ENCODE measurements around the gene KLF7. TPM values are rescaled to one million over a fixed set of nuclear protein-coding genes. Genes with fewer than 3 reads are reported as not detected.

The KLF7 gene
- total and polyA plus RNA-seq, 8 donors, result 2.7 to 33.0 (median 7.3) TPM

GRCh38 chr2:207139552-207139951 is 26.2 kb downstream of the KLF7 start:
- H3K4me1 ChIP-seq, result peaks cover 13 to 74% (median 54%) of the 10 kb centered on the region in 4 donors
- H3K36me3 ChIP-seq, result no peaks in the 10 kb centered on the region
- H3K4me3 ChIP-seq, result no peak overlapping the region
- H3K9me3 ChIP-seq, result no peaks in the 10 kb centered on the region
- no peaks in the 10 kb centered on the region for H3K27me3 ChIP-seq
- WGBS, 5 donors, result 74 to 97% (median 82%) methylated on average over 4 of the region's 4 CpGs
- DNase-seq, result no peak
- TF ChIP-seq POLR2A (IDR thresholded peaks at IDR 0.05), result no peak
- TF ChIP-seq EP300 (IDR thresholded peaks at IDR 0.05), result no peak
- TF ChIP-seq CTCF (IDR thresholded peaks at IDR 0.05), result no peak
- no peak for TF ChIP-seq POLR2AphosphoS5 (IDR thresholded peaks at IDR 0.05)
- intact Hi-C loops (cut with DNase I; ENCODE audit: low total_unique reads), result no loop called here
- peak overlapping the region in 2 of 5 donors; percentile 22 to 25 for H3K27ac ChIP-seq

DNA sequence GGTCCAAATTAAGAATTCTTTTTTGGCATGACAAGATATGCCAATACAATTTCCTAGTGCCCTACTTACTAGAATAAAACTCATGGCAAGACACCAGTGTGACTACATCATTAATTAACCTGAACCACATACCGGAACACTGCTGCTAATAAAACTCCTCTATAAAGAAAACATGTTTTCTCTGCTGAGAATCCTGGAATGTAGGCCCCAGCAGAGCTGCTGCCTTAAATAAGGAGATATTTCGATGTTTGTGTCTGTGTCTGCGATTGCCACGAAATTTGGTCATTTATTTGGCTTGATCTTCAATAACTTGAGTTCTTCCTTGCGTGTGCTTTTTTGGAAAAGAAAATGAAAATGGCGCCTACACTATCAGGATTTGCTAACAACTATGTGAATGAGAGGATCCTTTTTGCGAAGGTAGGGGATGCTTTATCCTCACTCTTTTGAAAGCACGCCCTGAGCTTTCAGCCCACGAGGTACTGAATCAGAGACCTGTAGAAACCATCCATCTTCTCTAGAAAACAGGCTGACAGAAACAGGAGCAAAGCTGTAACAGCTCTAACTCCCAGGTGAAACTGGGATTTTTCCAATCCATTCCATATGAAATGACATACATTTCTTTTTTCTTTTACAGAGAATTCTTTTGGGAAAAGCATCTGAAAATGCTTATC is 27.0 kb downstream of the KLF7 start:
- 79 to 89% (median 88%) methylated on average over 9 of the region's 9 CpGs for WGBS, 5 donors
- intact Hi-C loops (cut with DNase I; ENCODE audit: low total_unique reads), result no loop called here
- Histone ChIP-seq H3K4me3 (no peak overlapping the region), H3K9me3 (no peaks in the 10 kb centered on the region), H3K4me1 (peaks cover 13 to 71% (median 56%) of the 10 kb centered on the region in 4 donors), H3K36me3 (no peaks in the 10 kb centered on the region), H3K27me3 (no peaks in the 10 kb centered on the region), H3K27ac (peak overlapping the region in 2 of 5 donors; percentile 22 to 25)
- no peak for DNase-seq
- TF ChIP-seq POLR2AphosphoS5 (IDR thresholded peaks at IDR 0.05) (no peak), CTCF (IDR thresholded peaks at IDR 0.05) (no peak), EP300 (IDR thresholded peaks at IDR 0.05) (no peak), POLR2A (IDR thresholded peaks at IDR 0.05) (no peak)

GRCh38 chr2:207137596-207138337 is 28.0 kb downstream of the KLF7 start:
- no peak for DNase-seq
- Histone ChIP-seq H3K27ac (peak overlapping the region in 1 of 5 donors; percentile 75), H3K4me3 (no peak overlapping the region), H3K9me3 (no peaks in the 10 kb centered on the region), H3K27me3 (no peaks in the 10 kb centered on the region), H3K4me1 (peaks cover 20 to 75% (median 59%) of the 10 kb centered on the region in 4 donors), H3K36me3 (no peaks in the 10 kb centered on the region)
- 76 to 90% (median 86%) methylated on average over 2 of the region's 2 CpGs for WGBS, 5 donors
- intact Hi-C loops (cut with DNase I; ENCODE audit: low total_unique reads), result no loop called here
- TF ChIP-seq CTCF (IDR thresholded peaks at IDR 0.05), result no peak
- TF ChIP-seq EP300 (IDR thresholded peaks at IDR 0.05), result no peak
- TF ChIP-seq POLR2A (IDR thresholded peaks at IDR 0.05), result no peak
- TF ChIP-seq POLR2AphosphoS5 (IDR thresholded peaks at IDR 0.05), result no peak

- TF ChIP-seq EP300 (IDR thresholded peaks at IDR 0.05) (no peak), CTCF (IDR thresholded peaks at IDR 0.05) (no peak), POLR2A (IDR thresholded peaks at IDR 0.05) (no peak), POLR2AphosphoS5 (IDR thresholded peaks at IDR 0.05) (no peak)
- H3K36me3 ChIP-seq, result no peaks in the 10 kb centered on the region
- H3K27ac ChIP-seq, result peak overlapping the region in 3 of 5 donors; percentile 75 to 84 (median 81)
- no peak for DNase-seq
- H3K9me3 ChIP-seq, result no peaks in the 10 kb centered on the region
- WGBS, 5 donors, result 83 to 95% (median 93%) methylated on average over 2 of the region's 2 CpGs
- no peaks in the 10 kb centered on the region for H3K27me3 ChIP-seq
- intact Hi-C loops (cut with DNase I; ENCODE audit: low total_unique reads), result no loop called here
- H3K4me1 ChIP-seq, result peaks cover 13 to 74% (median 56%) of the 10 kb centered on the region in 4 donors
- H3K4me3 ChIP-seq, result no peak overlapping the region
These were observed 28.9 kb downstream of the KLF7 start for GRCh38 chr2:207136874-207137273.
